K562 (cell line): ENCODE results near the gene PNPLA8. TPM values are rescaled to one million over a fixed set of nuclear protein-coding genes. Genes with fewer than 3 reads are reported as not detected.

Source experiments
- ATAC-seq: fragments of 200-7000 bp; cut with Tn5 transposase; 3 replicates; pipeline ENCODE4 v1.9.1; 2020; ENCODE audit warnings: moderate library complexity
- BruUV-seq: library from RNA; stranded (reverse); fragments of 400-500 nt; replicated peaks from 2 replicates; lab custom pipeline; 2021; lab: Mats Ljungman, UMichigan
- CTCF ChIA-PET: fragments of 300-600 bp; formaldehyde crosslinking; extraction: SDS; loops from one replicate; lab custom pipeline; 2021; ENCODE audit warnings: low intra/inter-chr PET ratio; lab: Yijun Ruan, JAX
- POLR2A ChIA-PET: fragments of 300-600, 350-650 bp; sonication (Branson Sonifier 250); formaldehyde crosslinking; extraction: SDS; loops from one replicate; lab custom pipeline; 2021; ENCODE audit warnings: antibody characterized with exemption, inconsistent platforms; lab: Yijun Ruan, JAX
- DNase-seq, 4 experiments: peaks; one replicate each; pipeline versions ENCODE4 v3.0.0 to v3.0.0-alpha.2; 2011 to 2018; ENCODE audit warnings: low spot score in 3 of 4, mixed read lengths in 3 of 4; ENCODE audit errors: extremely low read depth in 1 of 4
- FAIRE-seq: peaks from 2 replicates; lab custom pipeline; 2011; peaks lifted over from hg19 to GRCh38; lab: Jason Lieb, UNC
- H2AFZ ChIP-seq: 2 replicates; pipeline ENCODE4 v1.6.0; 2011; ENCODE audit warnings: low read depth, low read length, control low read depth, inconsistent platforms
- H3K27ac ChIP-seq: fragments of 200-600 bp; 3 replicates; pipeline ENCODE4 v1.8.0; 2011; ENCODE audit warnings: low read depth, mild to moderate bottlenecking, control low read depth, inconsistent platforms, low read length, moderate library complexity, mixed read lengths; ENCODE audit errors: extremely low read depth
- H3K27me3 ChIP-seq, 2 experiments: fragments of 300-600 bp in 1 of 2; 2 replicates in 1 of 2; 3 replicates in 1 of 2; pipeline versions ENCODE4 v1.6.0 to v1.8.0; 2011; ENCODE audit warnings: inconsistent platforms in 2 of 2, low read length in 2 of 2, mild to moderate bottlenecking in 1 of 2, mixed read lengths in 1 of 2, moderate library complexity in 1 of 2; ENCODE audit not compliant: control insufficient read depth in 2 of 2, insufficient read depth in 2 of 2
- H3K36me3 ChIP-seq: fragments of 300-600 bp; 3 replicates; pipeline ENCODE4 v1.8.0; 2011; ENCODE audit warnings: mild to moderate bottlenecking, low read length, inconsistent platforms; ENCODE audit not compliant: control insufficient read depth, insufficient read depth
- H3K4me1 ChIP-seq, 2 experiments: fragments of 200-600 bp in 1 of 2; replicated peaks in 1 of 2; 2 replicates in 1 of 2; 3 replicates in 1 of 2; pipeline versions ENCODE4 v1.5.1 to v1.8.0; 2011; ENCODE audit warnings: inconsistent platforms in 2 of 2, low read length in 2 of 2, mild to moderate bottlenecking in 1 of 2, mixed read lengths in 1 of 2, moderate library complexity in 1 of 2; ENCODE audit not compliant: control insufficient read depth in 2 of 2, insufficient read depth in 2 of 2
- H3K4me2 ChIP-seq: 2 replicates; pipeline ENCODE4 v1.6.1; 2011; ENCODE audit warnings: low read length, control low read depth, inconsistent platforms, mixed read lengths; ENCODE audit not compliant: insufficient read depth
- H3K4me3 ChIP-seq: fragments of 200-600 bp; sonication (generic), shearing (Covaris generic); 2 replicates; pipeline ENCODE4 v1.5.1; 2016; ENCODE audit warnings: control low read depth, inconsistent platforms
- H3K79me2 ChIP-seq: fragments of 200-600 bp; 3 replicates; pipeline ENCODE4 v1.8.0; 2011; ENCODE audit warnings: low read length, inconsistent platforms; ENCODE audit not compliant: control insufficient read depth, insufficient read depth
- H3K9ac ChIP-seq, 2 experiments: 2 replicates each; pipeline versions ENCODE4 v1.6.0 to v1.6.1; 2011; ENCODE audit warnings: low read depth in 2 of 2, low read length in 2 of 2, control low read depth in 1 of 2, inconsistent platforms in 1 of 2, mild to moderate bottlenecking in 1 of 2, mixed read lengths in 1 of 2; ENCODE audit not compliant: insufficient read depth in 1 of 2
- H3K9me1 ChIP-seq: one replicate; pipeline ENCODE4 v1.6.0; 2011; ENCODE audit warnings: inconsistent platforms, mild to moderate bottlenecking, low read length, moderate library complexity; ENCODE audit not compliant: control insufficient read depth, insufficient read depth
- H3K9me3 ChIP-seq: replicated peaks from 2 replicates; pipeline ENCODE4 v1.5.1; 2011; ENCODE audit warnings: low read depth, low read length, inconsistent platforms; ENCODE audit not compliant: control insufficient read depth, insufficient read depth
- H4K20me1 ChIP-seq: replicated peaks from 2 replicates; pipeline ENCODE4 v1.6.1; 2011; ENCODE audit warnings: low read length, inconsistent platforms, mixed read lengths; ENCODE audit not compliant: control insufficient read depth, insufficient read depth
- RBM22 ChIP-seq: fragments of 200-400 bp; formaldehyde crosslinking; IDR thresholded peaks from 2 replicates; pipeline ENCODE4 v1.6.1; 2018; ENCODE audit warnings: low read length, low read depth; ENCODE audit not compliant: poor library complexity, severe bottlenecking
- U2AF1 ChIP-seq: fragments of 200-400 bp; formaldehyde crosslinking; optimal IDR thresholded peaks from 2 replicates; pipeline ENCODE3; 2017; ENCODE audit warnings: mild to moderate bottlenecking, low read depth, low read length, moderate library complexity
- WGBS: fragments of 100-300 bp; shearing (Covaris generic); methylation state at CpG from one replicate; pipeline ENCODE4 v1.1.6; 2016; ENCODE audit warnings: low coverage, mixed read lengths; ENCODE audit not compliant: insufficient coverage; ENCODE audit errors: missing lambda C conversion rate; 5-methylcytosine and 5-hydroxymethylcytosine counted together
- in situ Hi-C: fragments of 300-500 bp; cut with MboI; formaldehyde crosslinking; loops from 4 replicates; pipeline ENCODE4 v1.15.0; 2018; ENCODE audit warnings: inconsistent platforms, mixed read lengths
- intact Hi-C: fragments of 100-400 bp; cut with micrococcal nuclease; formaldehyde crosslinking; loops from 2 replicates; pipeline ENCODE4 v1.14.2; 2022
- polyA plus RNA-seq, 8 experiments: library from polyadenylated mRNA; depleted of rRNA in 4 of 8; stranded (reverse) in 5 of 8; unstranded in 3 of 8; fragments of >200 nt; fragmentation: Nextera tagmentation in 2 of 8; fragmentation: Illumina TruSeq in 1 of 8; extraction: Ambion mirVana in 2 of 8; extraction: Trizol in 1 of 8; gene quantifications; 2 replicates each; pipeline versions ENCODE4 v1.2.1 to v1.2.3, GENCODE V29; 2011 to 2014; ENCODE audit warnings: inconsistent platforms in 1 of 8, missing spikeins in 1 of 8
- total RNA-seq, 7 experiments: library from RNA; depleted of rRNA in 6 of 7; stranded (reverse); fragments of >200 nt in 6 of 7; fragmentation: Illumina TruSeq in 2 of 7; extraction: Trizol in 2 of 7; gene quantifications; 2 replicates each; pipeline versions ENCODE4 v1.2.1 to v1.2.3, GENCODE V29; 2011 to 2021; ENCODE audit warnings: low replicate concordance in 1 of 7
- TF ChIP-seq, protein P1 (sequence below): IDR thresholded peaks from 2 replicates; pipeline ENCODE4 v1.6.1; 2011; ENCODE audit warnings: borderline replicate concordance, low read depth, mild to moderate bottlenecking, moderate library complexity, low read length; ENCODE audit not compliant: insufficient read depth, poor library complexity, severe bottlenecking
- TF ChIP-seq, protein P2 (sequence below): sonication (generic); formaldehyde crosslinking; IDR thresholded peaks from 2 replicates; pipeline ENCODE4 v1.9.0; 2022; ENCODE audit warnings: mild to moderate bottlenecking, missing genetic modification reagents
- TF ChIP-seq, protein P3 (sequence below): fragments of 200-800 bp; sonication (Bioruptor generic); IDR thresholded peaks from 2 replicates; pipeline ENCODE4 v1.6.1; 2017; ENCODE audit warnings: missing genetic modification characterization, missing compliant biosample characterization

The PNPLA8 gene
- total and polyA plus RNA-seq, 9 of the 15 experiments (the other 6 are each of a cell fraction or from before 2014, with no cell fraction given): 12.8 to 27.6 (median 16.3) TPM

DNA sequence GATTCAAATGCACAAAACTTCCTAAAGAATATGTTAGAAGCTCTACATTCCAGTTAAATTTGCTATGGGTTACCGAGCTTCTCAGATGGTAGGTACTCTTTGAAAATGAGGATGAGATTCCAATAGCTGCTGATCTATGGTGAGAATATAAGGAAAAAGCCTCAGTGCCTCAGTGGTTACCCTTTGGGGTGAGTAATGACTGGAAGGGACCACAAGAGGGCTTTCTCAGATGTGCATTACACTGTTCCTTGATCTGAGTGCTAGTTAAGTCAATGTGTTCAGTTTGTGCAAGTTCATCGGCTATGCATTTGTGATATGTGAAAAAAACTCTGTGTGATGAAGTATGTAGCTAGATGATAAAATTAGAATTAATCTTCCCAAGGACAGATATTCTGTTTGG is 73.2 kb downstream of the PNPLA8 start (continued):
- TF ChIP-seq, protein P1, sequence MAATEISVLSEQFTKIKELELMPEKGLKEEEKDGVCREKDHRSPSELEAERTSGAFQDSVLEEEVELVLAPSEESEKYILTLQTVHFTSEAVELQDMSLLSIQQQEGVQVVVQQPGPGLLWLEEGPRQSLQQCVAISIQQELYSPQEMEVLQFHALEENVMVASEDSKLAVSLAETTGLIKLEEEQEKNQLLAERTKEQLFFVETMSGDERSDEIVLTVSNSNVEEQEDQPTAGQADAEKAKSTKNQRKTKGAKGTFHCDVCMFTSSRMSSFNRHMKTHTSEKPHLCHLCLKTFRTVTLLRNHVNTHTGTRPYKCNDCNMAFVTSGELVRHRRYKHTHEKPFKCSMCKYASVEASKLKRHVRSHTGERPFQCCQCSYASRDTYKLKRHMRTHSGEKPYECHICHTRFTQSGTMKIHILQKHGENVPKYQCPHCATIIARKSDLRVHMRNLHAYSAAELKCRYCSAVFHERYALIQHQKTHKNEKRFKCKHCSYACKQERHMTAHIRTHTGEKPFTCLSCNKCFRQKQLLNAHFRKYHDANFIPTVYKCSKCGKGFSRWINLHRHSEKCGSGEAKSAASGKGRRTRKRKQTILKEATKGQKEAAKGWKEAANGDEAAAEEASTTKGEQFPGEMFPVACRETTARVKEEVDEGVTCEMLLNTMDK: peak; percentile 59
- no peak for TF ChIP-seq RBM22
- TF ChIP-seq, all 486 proteins: peak for 7

DNA sequence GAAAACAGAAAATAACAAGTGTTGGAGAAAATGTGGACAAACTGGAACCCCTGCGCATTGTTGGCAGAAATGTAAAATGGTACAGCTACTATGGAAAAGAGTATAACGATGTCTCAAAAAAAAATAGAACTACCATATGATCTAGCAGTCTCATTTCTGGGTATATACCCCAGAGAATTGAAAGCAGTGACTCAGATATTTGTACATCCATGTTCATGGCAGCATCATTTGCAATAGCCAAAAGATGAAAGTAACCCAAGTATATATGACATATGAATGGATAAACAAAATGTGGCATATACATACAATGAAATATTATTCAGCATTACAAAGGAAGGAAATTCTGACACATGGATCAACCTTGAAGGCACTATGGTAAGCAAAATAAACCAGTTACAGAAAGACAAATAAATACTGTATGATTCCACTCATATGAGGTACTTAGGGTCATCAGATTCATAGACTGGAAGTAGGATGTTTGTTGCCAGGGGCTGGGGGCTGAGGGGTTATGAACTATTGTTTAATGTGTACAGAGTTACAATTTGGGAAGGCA is 74.6 kb downstream of the PNPLA8 start:
- Histone ChIP-seq H2AFZ (no peak overlapping the region), H3K4me3 (no peak overlapping the region), H4K20me1 (no peaks in the 10 kb centered on the region), H3K9ac (no peak overlapping the region), H3K36me3 (no peaks in the 10 kb centered on the region), H3K27me3 (peaks cover 37 to 39% of the 10 kb centered on the region in 2 experiments), H3K4me1 (peaks cover 0 to 18% of the 10 kb centered on the region in 2 experiments; a peak in 2 of 5 replicates), H3K27ac (no peak overlapping the region), H3K4me2 (no peak overlapping the region), H3K9me1 (no peaks in the 10 kb centered on the region), H3K9me3 (no peaks in the 10 kb centered on the region), H3K79me2 (no peaks in the 10 kb centered on the region)
- no peak for DNase-seq
- in situ Hi-C loops: no loop called here
- BruUV-seq: no TSS peak
- 17% methylated on average over 2 of the region's 2 CpGs for WGBS
- POLR2A ChIA-PET: no interaction called here
- CTCF ChIA-PET: no interaction called here
- TF ChIP-seq, protein P2, sequence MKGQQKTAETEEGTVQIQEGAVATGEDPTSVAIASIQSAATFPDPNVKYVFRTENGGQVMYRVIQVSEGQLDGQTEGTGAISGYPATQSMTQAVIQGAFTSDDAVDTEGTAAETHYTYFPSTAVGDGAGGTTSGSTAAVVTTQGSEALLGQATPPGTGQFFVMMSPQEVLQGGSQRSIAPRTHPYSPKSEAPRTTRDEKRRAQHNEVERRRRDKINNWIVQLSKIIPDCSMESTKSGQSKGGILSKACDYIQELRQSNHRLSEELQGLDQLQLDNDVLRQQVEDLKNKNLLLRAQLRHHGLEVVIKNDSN (CRISPR knock-in tag): no peak
- no peak for TF ChIP-seq U2AF1
- TF ChIP-seq, protein P3, sequence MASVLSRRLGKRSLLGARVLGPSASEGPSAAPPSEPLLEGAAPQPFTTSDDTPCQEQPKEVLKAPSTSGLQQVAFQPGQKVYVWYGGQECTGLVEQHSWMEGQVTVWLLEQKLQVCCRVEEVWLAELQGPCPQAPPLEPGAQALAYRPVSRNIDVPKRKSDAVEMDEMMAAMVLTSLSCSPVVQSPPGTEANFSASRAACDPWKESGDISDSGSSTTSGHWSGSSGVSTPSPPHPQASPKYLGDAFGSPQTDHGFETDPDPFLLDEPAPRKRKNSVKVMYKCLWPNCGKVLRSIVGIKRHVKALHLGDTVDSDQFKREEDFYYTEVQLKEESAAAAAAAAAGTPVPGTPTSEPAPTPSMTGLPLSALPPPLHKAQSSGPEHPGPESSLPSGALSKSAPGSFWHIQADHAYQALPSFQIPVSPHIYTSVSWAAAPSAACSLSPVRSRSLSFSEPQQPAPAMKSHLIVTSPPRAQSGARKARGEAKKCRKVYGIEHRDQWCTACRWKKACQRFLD (CRISPR knock-in tag): no peak
- FAIRE-seq: no peak
- ATAC-seq: no peak
- intact Hi-C loops: no loop called here
